ENCODE data around the gene RNF114. TPM values are rescaled to one million over a fixed set of nuclear protein-coding genes. Genes with fewer than 3 reads are reported as not detected.

RNF114 gene, protein sequence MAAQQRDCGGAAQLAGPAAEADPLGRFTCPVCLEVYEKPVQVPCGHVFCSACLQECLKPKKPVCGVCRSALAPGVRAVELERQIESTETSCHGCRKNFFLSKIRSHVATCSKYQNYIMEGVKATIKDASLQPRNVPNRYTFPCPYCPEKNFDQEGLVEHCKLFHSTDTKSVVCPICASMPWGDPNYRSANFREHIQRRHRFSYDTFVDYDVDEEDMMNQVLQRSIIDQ
- 138 and 216 TPM in 2 replicates for total RNA-seq

DNA sequence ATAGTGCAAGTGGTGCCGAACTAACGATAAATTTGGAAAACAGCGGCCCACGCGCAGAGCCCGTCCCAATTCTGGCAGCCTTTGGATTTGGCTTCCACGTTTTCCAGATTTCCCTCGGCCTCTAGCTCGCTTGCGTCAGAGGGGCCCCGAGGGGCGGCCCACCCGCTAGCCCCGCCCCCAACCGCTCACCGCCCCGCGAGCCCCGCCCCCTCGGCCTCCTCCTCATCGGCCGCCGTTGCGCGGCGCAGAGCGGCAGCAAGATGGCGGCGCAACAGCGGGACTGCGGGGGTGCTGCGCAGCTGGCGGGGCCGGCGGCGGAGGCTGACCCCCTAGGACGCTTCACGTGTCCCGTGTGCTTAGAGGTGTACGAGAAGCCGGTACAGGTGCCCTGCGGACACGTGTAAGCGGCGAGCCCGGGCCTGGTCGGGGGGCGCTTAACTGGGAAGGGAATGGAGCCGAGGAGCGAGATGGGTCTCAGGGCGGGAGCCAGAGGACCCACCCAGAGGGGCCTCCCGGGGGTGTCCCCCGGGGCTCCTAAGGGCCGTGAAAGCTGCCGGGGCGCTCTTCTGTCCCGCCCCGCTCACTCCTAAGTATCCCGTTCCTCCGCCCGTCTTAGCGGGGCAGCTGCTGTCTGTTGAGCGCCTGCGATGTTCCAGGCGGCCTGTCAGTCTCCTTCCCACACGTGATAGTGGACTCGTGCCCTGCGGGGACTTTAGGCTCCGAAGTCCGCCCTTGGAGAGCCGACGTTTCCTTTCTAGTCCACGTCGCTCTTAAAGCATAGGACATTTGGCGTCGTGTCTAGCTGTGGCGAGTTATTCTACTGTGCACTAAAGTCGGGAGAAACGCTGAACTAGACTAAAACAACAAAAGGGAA is at the start of gene RNF114:
Gene RNF114, plus strand, starts transcription at position 245 of the 874 bp plus-strand sequence. Its CDS starts 16 bp downstream, at position 261.
- no peak for TF ChIP-seq CTCF (IDR thresholded peaks at IDR 0.05; ENCODE audit: insufficient read depth, low read length, poor library complexity, severe bottlenecking)
- no peaks in the 10 kb centered on the region for H3K27me3 ChIP-seq (ENCODE audit: control insufficient read depth, insufficient read depth, low read length)
- DNase-seq (ENCODE audit: low read depth), result no peak
- peak within 1 kb of the TSS; percentile 82 for H3K4me3 ChIP-seq (ENCODE audit: low read depth, low read length)
- no peaks in the 10 kb centered on the region for H3K36me3 ChIP-seq (ENCODE audit: control insufficient read depth, insufficient read depth, low read length)

DNA sequence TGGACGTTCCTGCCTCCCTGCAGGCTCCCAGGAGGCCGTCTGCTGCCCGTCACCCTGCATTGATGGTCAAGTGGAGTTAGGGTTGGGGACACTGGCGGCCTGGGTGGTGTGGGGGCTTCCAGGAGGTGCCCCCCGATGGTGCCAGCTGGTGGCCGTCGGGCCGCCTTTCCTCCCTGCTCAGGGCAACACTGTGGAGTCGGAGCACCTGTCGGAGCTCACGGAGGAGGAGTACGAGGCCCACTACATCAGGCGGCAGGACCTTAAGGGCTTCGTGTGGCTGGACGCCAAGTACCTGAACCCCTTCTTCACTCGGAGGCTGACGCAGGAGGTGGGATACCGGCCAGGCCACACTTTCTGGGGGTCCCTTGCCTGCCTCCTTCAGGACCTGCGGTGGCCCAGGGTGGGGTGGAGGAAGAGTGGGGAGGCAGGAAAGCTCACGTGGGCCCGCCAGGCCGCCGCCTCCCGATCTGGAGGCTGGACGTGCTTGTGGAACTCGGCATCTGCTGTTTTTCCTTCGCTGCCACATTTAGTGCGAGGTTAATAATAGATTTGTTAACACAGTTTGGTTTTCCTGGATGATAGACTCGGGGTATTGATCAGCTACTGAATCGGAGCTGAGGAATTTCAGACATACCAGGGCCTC is 49.5 kb upstream of the RNF114 start:
- no peaks in the 10 kb centered on the region for H3K27me3 ChIP-seq (ENCODE audit: control insufficient read depth, insufficient read depth, low read length)
- DNase-seq (ENCODE audit: low read depth), result no peak
- H3K36me3 ChIP-seq (ENCODE audit: control insufficient read depth, insufficient read depth, low read length), result no peaks in the 10 kb centered on the region
- no peak overlapping the region for H3K4me3 ChIP-seq (ENCODE audit: low read depth, low read length)
- no peak for TF ChIP-seq CTCF (IDR thresholded peaks at IDR 0.05; ENCODE audit: insufficient read depth, low read length, poor library complexity, severe bottlenecking)

- no peak for TF ChIP-seq CTCF (IDR thresholded peaks at IDR 0.05; ENCODE audit: insufficient read depth, low read length, poor library complexity, severe bottlenecking)
- Histone ChIP-seq H3K27me3 (ENCODE audit: control insufficient read depth, insufficient read depth, low read length) (no peaks in the 10 kb centered on the region), H3K36me3 (ENCODE audit: control insufficient read depth, insufficient read depth, low read length) (no peaks in the 10 kb centered on the region), H3K4me3 (ENCODE audit: low read depth, low read length) (no peak overlapping the region)
- DNase-seq (ENCODE audit: low read depth), result peak; percentile 18
These were observed 48.7 kb upstream of the RNF114 start for GRCh38 chr20:49887251-49888211.

DNA sequence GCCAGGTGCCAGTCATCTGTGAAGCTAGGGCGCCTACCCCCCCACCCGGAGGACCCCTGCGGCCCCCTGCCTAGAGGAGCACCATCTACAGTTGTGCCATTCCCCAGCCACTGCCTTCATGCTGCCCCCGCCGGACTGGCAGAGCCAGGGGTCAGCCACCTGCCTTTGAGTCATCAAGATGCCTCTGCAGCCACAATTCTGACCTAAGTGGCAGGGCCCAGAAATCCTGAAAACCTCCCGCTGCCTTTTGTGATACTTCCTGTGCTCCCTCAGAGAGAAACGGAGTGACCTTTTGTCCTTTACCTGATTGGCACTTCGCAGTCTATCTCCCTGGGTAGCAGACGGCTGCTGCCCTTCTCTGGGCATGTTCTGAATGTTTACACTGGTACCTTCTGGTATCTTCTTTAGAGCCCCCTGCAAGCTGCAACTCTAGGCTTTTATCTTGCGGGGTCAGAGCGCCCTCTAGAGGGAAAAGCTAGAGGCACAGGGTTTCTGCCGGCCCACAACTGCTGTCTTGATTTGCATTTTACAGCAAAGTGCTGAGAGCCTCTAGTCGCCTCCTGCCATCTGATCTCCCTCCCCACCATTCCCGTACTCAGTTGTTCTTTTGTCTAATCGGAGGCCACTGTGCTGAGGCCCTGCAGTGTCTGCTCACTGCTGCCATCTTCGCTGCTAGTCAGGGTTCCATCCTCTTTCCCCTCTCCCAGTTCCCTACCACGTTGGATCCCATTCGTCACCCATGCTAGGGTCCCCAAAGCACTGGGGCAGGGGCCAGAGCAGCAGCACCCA is 47.8 kb upstream of the RNF114 start:
- H3K27me3 ChIP-seq (ENCODE audit: control insufficient read depth, insufficient read depth, low read length), result no peaks in the 10 kb centered on the region
- no peak overlapping the region for H3K4me3 ChIP-seq (ENCODE audit: low read depth, low read length)
- H3K36me3 ChIP-seq (ENCODE audit: control insufficient read depth, insufficient read depth, low read length), result no peaks in the 10 kb centered on the region
- TF ChIP-seq CTCF (IDR thresholded peaks at IDR 0.05; ENCODE audit: insufficient read depth, low read length, poor library complexity, severe bottlenecking), result peak; percentile 90
- peak; percentile 48 for DNase-seq (ENCODE audit: low read depth)

All from kidney epithelial cell (primary cell).